WTC11 (cell line): ENCODE data around the gene SRPK1. TPM values are rescaled to one million over a fixed set of nuclear protein-coding genes. Genes with fewer than 3 reads are reported as not detected.

Experiments
- ATF1 ChIP-seq: sonication (generic); formaldehyde crosslinking; IDR thresholded peaks from 2 replicates; pipeline ENCODE4 v1.8.1; 2023; ENCODE audit warnings: mild to moderate bottlenecking, moderate library complexity, missing genetic modification reagents
- CDX4 ChIP-seq: fragments of 250-450 bp; sonication (Bioruptor Pico); IDR thresholded peaks from 2 replicates; pipeline ENCODE4 v1.9.0; 2021; ENCODE audit warnings: moderate library complexity, mild to moderate bottlenecking, inconsistent platforms, borderline replicate concordance
- CREB1 ChIP-seq: sonication (generic); formaldehyde crosslinking; IDR thresholded peaks from 2 replicates; pipeline ENCODE4 v1.8.0; 2023; ENCODE audit warnings: mild to moderate bottlenecking, missing genetic modification reagents
- CREM ChIP-seq: sonication (generic); formaldehyde crosslinking; IDR thresholded peaks from 2 replicates; pipeline ENCODE4 v1.8.1; 2022; ENCODE audit warnings: mild to moderate bottlenecking, missing genetic modification reagents, moderate library complexity
- E2F5 ChIP-seq: sonication (generic); formaldehyde crosslinking; IDR thresholded peaks from 2 replicates; pipeline ENCODE4 v1.8.1; 2022; ENCODE audit warnings: mild to moderate bottlenecking, moderate library complexity, missing genetic modification reagents
- EMX1 ChIP-seq: fragments of 250-450 bp; sonication (Bioruptor Pico); IDR thresholded peaks from 2 replicates; pipeline ENCODE4 v1.8.0; 2021; ENCODE audit warnings: mild to moderate bottlenecking
- ERG ChIP-seq: fragments of 250-450 bp; sonication (Bioruptor Pico); IDR thresholded peaks from 2 replicates; pipeline ENCODE4 v1.8.0; 2021; ENCODE audit warnings: mild to moderate bottlenecking
- ETV6 ChIP-seq: sonication (generic); formaldehyde crosslinking; IDR thresholded peaks from 2 replicates; pipeline ENCODE4 v1.8.1; 2022; ENCODE audit warnings: mild to moderate bottlenecking, missing genetic modification reagents
- FOXP4 ChIP-seq: sonication (generic); formaldehyde crosslinking; IDR thresholded peaks from 2 replicates; pipeline ENCODE4 v1.8.0; 2022; ENCODE audit warnings: mild to moderate bottlenecking, missing genetic modification reagents
- MAX ChIP-seq: sonication (generic); formaldehyde crosslinking; IDR thresholded peaks from 2 replicates; pipeline ENCODE4 v1.8.0; 2022; ENCODE audit warnings: mild to moderate bottlenecking, missing genetic modification reagents
- NFYB ChIP-seq: sonication (generic); formaldehyde crosslinking; conservative IDR thresholded peaks from 2 replicates; pipeline ENCODE4 v1.8.0; 2022; ENCODE audit warnings: low read depth, missing genetic modification reagents
- PRRX2 ChIP-seq: fragments of 250-450 bp; sonication (Bioruptor Pico); IDR thresholded peaks from 2 replicates; pipeline ENCODE4 v1.8.0; 2021; ENCODE audit warnings: mild to moderate bottlenecking
- RELA ChIP-seq: sonication (generic); formaldehyde crosslinking; IDR thresholded peaks from 2 replicates; pipeline ENCODE4 v1.8.1; 2022; ENCODE audit warnings: missing genetic modification reagents, mild to moderate bottlenecking, borderline replicate concordance
- RORB ChIP-seq: fragments of 250-450 bp; sonication (Bioruptor Pico); IDR thresholded peaks from 2 replicates; pipeline ENCODE4 v1.9.0; 2021; ENCODE audit warnings: mild to moderate bottlenecking
- SP1 ChIP-seq: sonication (generic); formaldehyde crosslinking; conservative IDR thresholded peaks from 2 replicates; pipeline ENCODE4 v1.8.1; 2022; ENCODE audit warnings: missing genetic modification reagents
- STAT6 ChIP-seq: sonication (generic); formaldehyde crosslinking; conservative IDR thresholded peaks from 2 replicates; pipeline ENCODE4 v1.8.1; 2023; ENCODE audit warnings: mild to moderate bottlenecking, low read depth, missing genetic modification reagents, moderate library complexity
- USF1 ChIP-seq: sonication (generic); formaldehyde crosslinking; IDR thresholded peaks from 2 replicates; pipeline ENCODE4 v1.8.0; 2022; ENCODE audit warnings: mild to moderate bottlenecking, missing genetic modification reagents
- USF2 ChIP-seq: sonication (generic); formaldehyde crosslinking; IDR thresholded peaks from 2 replicates; pipeline ENCODE4 v1.8.1; 2023; ENCODE audit warnings: mild to moderate bottlenecking, missing genetic modification reagents, moderate library complexity
- ZNF138 ChIP-seq: sonication (generic); formaldehyde crosslinking; conservative IDR thresholded peaks from 2 replicates; pipeline ENCODE4 v1.8.1; 2022; ENCODE audit warnings: mild to moderate bottlenecking, moderate library complexity, missing genetic modification reagents
- ZNF232 ChIP-seq: sonication (generic); formaldehyde crosslinking; IDR thresholded peaks from 2 replicates; pipeline ENCODE4 v1.8.0; 2022; ENCODE audit warnings: mild to moderate bottlenecking, missing genetic modification reagents
- ZNF263 ChIP-seq: sonication (generic); formaldehyde crosslinking; IDR thresholded peaks from 2 replicates; pipeline ENCODE4 v1.8.1; 2022; ENCODE audit warnings: low read depth, mild to moderate bottlenecking, moderate library complexity, missing genetic modification reagents
- ZNF532 ChIP-seq: fragments of 250-450 bp; sonication (Bioruptor Pico); IDR thresholded peaks from 2 replicates; pipeline ENCODE4 v1.9.0; 2021; ENCODE audit warnings: mild to moderate bottlenecking, borderline replicate concordance
- ZSCAN18 ChIP-seq: fragments of 250-450 bp; sonication (Bioruptor Pico); IDR thresholded peaks from 2 replicates; pipeline ENCODE4 v2.1.2; 2022; ENCODE audit warnings: mild to moderate bottlenecking, moderate library complexity
- total RNA-seq: library from RNA; stranded (reverse); gene quantifications from 3 replicates; pipeline ENCODE4 v1.2.3, GENCODE V29; 2021

Gene SRPK1
- total RNA-seq, 1 experiment from 2014 or later, result 100.0 TPM

- no peak for TF ChIP-seq ERG
- TF ChIP-seq MAX (CRISPR knock-in tag), result peak; percentile 68; the same call in 1 of the 2 replicates
- TF ChIP-seq CDX4 (CRISPR knock-in tag), result no peak
- peak; percentile 82; the same call in 1 of the 2 replicates for TF ChIP-seq SP1
- peak; percentile 45 for TF ChIP-seq NFYB (CRISPR knock-in tag)
- no peak for TF ChIP-seq USF2 (CRISPR knock-in tag)
- TF ChIP-seq ZNF532 (CRISPR knock-in tag), result no peak
- no peak for TF ChIP-seq EMX1 (CRISPR knock-in tag)
- peak; percentile 91 for TF ChIP-seq E2F5 (CRISPR knock-in tag)
- TF ChIP-seq RORB (CRISPR knock-in tag), result no peak
- TF ChIP-seq ZNF232 (CRISPR knock-in tag), result peak; percentile 93; the same call in 1 of the 2 replicates
- peak; percentile 71; the same call in 1 of the 2 replicates for TF ChIP-seq USF1 (CRISPR knock-in tag)
- no peak for TF ChIP-seq RELA (CRISPR knock-in tag)
- no peak for TF ChIP-seq STAT6 (CRISPR knock-in tag)
- TF ChIP-seq CREM, result no peak; the same call in 1 of the 2 replicates
- TF ChIP-seq ETV6 (CRISPR knock-in tag), result peak; percentile 93
- no peak; the same call in 1 of the 2 replicates for TF ChIP-seq ATF1 (CRISPR knock-in tag)
- TF ChIP-seq ZNF138 (CRISPR knock-in tag), result no peak
- TF ChIP-seq FOXP4 (CRISPR knock-in tag), result peak; percentile 94
- no peak for TF ChIP-seq ZSCAN18
- TF ChIP-seq ZNF263 (CRISPR knock-in tag), result no peak
- TF ChIP-seq CREB1, result peak; percentile 84; the same call in 1 of the 2 replicates
- no peak for TF ChIP-seq PRRX2 (CRISPR knock-in tag)
Measured at GRCh38 chr6:35804996-35805736, 115.7 kb downstream of the SRPK1 start, which contains the start of gene LHFPL5 (continued).
